ENCODE measurements around the gene MAX. TPM values are rescaled to one million over a fixed set of nuclear protein-coding genes. Genes with fewer than 3 reads are reported as not detected.

MAX gene
- total and polyA plus RNA-seq, 2 experiments from 2014 or later, result 25.0 to 27.7 TPM

GRCh38 chr14:65041434-65041915 is 60.8 kb downstream of the MAX start (continued):
- no peak for TF ChIP-seq ZNF462 (CRISPR knock-in tag; IDR thresholded peaks at IDR 0.05)

GRCh38 chr14:65040666-65041433 is 61.5 kb downstream of the MAX start:
- H3K36me3 ChIP-seq (ENCODE audit: insufficient read depth), result no peaks in the 10 kb centered on the region
- H2AFZ ChIP-seq, result no peak overlapping the region
- H3K27me3 ChIP-seq (ENCODE audit: insufficient read depth), result no peaks in the 10 kb centered on the region
- H3K4me3 Mint-ChIP-seq, result no peak overlapping the region
- ATAC-seq, result no peak
- H3K9me2 ChIP-seq (ENCODE audit: insufficient read depth), result no peaks in the 10 kb centered on the region
- no peak overlapping the region for H3K4me3 ChIP-seq
- no peak for DNase-seq (ENCODE audit: low spot score)
- no peak overlapping the region for H3K27ac ChIP-seq (ENCODE audit: low read depth)
- H3K27me3 Mint-ChIP-seq (ENCODE audit: insufficient read depth, low read depth, poor library complexity), result peaks cover 1% of the 10 kb centered on the region
- no peaks in the 10 kb centered on the region for H3K4me1 ChIP-seq (ENCODE audit: insufficient read depth)
- no peak overlapping the region for H3K27ac Mint-ChIP-seq
- no peaks in the 10 kb centered on the region for H4K20me1 ChIP-seq (replicated peaks; ENCODE audit: insufficient read depth)
- H3K79me2 ChIP-seq (replicated peaks; ENCODE audit: insufficient read depth), result no peaks in the 10 kb centered on the region
- H3K4me1 Mint-ChIP-seq, result no peaks in the 10 kb centered on the region
- H3K4me2 ChIP-seq, result no peak overlapping the region
- no peaks in the 10 kb centered on the region for H3K9me3 Mint-ChIP-seq
- H3K36me3 Mint-ChIP-seq (ENCODE audit: low read depth), result peaks cover 15% of the 10 kb centered on the region; the same call in 2 of the 3 replicates
- no peaks in the 10 kb centered on the region for H3F3A ChIP-seq (replicated peaks; ENCODE audit: low read depth)
- TF ChIP-seq NANOG (IDR thresholded peaks at IDR 0.05; ENCODE audit: borderline replicate concordance) (no peak), EZH2phosphoT487 (IDR thresholded peaks at IDR 0.05; ENCODE audit: unreplicated experiment) (no peak), REST (IDR thresholded peaks at IDR 0.05; ENCODE audit: unreplicated experiment) (no peak), ZNF331 (CRISPR knock-in tag; IDR thresholded peaks at IDR 0.05; ENCODE audit: low read depth) (no peak), CREB1 (CRISPR knock-in tag; IDR thresholded peaks at IDR 0.05; ENCODE audit: low read depth) (no peak), ZNF114 (CRISPR knock-in tag; IDR thresholded peaks at IDR 0.05) (no peak), POLR2AphosphoS5 (IDR thresholded peaks at IDR 0.05; ENCODE audit: low read depth) (no peak)
- TF ChIP-seq, protein P1, sequence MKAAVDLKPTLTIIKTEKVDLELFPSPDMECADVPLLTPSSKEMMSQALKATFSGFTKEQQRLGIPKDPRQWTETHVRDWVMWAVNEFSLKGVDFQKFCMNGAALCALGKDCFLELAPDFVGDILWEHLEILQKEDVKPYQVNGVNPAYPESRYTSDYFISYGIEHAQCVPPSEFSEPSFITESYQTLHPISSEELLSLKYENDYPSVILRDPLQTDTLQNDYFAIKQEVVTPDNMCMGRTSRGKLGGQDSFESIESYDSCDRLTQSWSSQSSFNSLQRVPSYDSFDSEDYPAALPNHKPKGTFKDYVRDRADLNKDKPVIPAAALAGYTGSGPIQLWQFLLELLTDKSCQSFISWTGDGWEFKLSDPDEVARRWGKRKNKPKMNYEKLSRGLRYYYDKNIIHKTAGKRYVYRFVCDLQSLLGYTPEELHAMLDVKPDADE (IDR thresholded peaks at IDR 0.05), result no peak

Data from GM23338 (cell line).